ENCODE data around the gene RADIL. TPM values are rescaled to one million over a fixed set of nuclear protein-coding genes. Genes with fewer than 3 reads are reported as not detected.

RADIL gene, protein sequence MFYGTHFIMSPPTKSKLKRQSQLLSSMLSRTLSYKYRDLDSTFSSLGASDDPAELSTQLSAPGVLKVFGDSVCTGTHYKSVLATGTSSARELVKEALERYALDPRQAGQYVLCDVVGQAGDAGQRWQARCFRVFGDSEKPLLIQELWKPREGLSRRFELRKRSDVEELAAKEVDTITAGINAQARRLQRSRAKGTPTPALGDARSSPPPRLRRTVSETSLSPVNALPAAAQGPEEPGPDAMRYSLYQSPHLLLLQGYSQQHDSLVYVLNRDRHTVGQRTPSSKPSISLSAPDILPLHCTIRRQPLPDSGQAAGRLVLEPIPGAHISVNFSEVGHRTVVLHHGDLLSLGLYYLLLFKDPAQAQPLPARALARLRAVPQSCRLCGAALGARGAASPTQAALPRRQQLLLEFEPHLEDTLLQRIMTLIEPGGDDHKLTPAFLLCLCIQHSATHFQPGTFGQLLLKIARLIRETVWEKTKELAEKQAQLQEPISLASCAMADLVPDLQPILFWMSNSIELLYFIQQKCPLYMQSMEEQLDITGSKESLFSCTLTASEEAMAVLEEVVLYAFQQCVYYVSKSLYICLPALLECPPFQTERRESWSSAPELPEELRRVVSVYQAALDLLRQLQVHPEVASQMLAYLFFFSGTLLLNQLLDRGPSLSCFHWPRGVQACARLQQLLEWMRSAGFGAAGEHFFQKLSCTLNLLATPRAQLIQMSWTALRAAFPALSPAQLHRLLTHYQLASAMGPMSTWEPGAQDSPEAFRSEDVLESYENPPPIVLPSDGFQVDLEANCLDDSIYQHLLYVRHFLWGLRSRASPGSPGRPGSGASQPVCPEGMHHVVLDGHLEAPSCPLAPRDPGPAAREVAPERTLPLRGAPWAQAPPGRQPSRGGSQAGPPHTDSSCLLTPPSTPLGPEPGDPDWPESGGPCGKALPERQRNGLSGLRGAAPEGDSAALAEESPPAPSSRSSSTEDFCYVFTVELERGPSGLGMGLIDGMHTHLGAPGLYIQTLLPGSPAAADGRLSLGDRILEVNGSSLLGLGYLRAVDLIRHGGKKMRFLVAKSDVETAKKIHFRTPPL
- 4.9 TPM for total RNA-seq
- polyA plus RNA-seq: 8.0 TPM

DNA sequence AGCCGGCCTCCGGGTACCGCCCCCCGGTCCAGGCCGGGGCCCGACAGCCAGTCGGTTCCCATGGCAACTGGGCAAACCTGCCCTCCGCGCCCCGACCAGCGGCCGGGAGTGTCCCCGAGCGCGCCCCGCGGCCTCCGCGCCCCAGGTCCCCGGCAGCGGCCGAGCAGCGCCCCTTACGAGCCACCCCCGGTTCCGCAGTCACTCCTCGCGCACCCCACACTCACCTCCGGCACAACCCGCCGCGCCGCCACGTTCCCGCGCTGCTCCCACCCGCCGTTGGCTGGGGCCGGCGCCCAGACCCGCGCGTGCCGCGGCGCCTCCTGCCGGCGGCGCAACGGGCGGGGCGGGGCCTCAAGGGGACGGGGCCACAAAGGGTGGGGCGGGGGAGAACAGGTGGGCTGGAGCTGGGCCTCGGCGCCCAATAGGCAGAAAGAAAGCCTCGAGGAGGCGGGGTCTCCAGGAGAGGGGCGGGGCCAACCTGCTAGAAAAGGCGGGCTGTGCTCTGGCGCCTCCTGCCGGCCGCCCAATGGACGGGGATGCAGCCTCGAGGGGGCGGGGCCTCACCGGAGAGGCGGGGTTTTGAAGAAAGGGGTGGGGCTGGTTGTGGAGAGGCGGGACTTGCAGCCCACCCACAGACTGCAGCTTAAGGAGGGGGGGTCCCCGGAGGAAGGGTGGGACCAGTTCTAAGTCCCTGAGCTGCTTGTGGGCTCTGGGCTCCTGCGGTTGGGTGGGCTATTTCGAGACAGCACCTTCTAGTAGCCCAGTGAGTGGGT is at the start of gene RADIL:
Gene RADIL (minus strand): TSS at position 345 of the 773 bp plus-strand sequence. CDS start 5,577 bp downstream, outside the sequence.
- Histone ChIP-seq H3K36me3 (ENCODE audit: insufficient read depth) (no peaks in the 10 kb centered on the region), H3K27ac (ENCODE audit: low read depth) (peak within 1 kb of the TSS; percentile 81), H3K4me3 (ENCODE audit: low read depth, low read length) (peak within 1 kb of the TSS; percentile 62), H3K4me1 (ENCODE audit: insufficient read depth) (no peaks in the 10 kb centered on the region)
- DNase-seq (ENCODE audit: extremely low spot score): peak; percentile 58
- WGBS: 3% methylated on average over 72 of the region's 72 CpGs

DNA sequence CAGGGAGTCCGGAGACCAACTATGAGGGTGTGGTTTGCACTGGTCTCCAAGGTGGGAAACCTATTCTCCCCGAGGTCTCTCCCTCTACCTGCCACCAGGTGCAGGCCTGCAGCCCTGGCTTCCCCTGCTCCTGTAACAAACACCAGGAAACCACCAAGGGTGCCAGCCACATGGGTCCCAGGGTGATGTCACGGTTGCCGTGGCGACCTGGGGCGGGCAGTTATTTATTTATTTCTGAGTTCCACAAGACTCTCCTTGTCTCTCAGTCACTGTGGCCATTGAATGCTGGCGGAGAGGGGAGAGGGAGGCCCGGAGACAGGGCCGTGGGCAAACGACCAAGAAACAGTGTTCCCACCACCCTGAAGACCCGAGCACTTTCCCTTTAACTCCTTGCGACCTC is 48.4 kb upstream of the RADIL start:
- Histone ChIP-seq H3K27ac (ENCODE audit: low read depth) (no peak overlapping the region), H3K36me3 (ENCODE audit: insufficient read depth) (no peaks in the 10 kb centered on the region), H3K4me3 (ENCODE audit: low read depth, low read length) (no peak overlapping the region), H3K4me1 (ENCODE audit: insufficient read depth) (no peaks in the 10 kb centered on the region)
- WGBS: 47% methylated on average over 12 of the region's 12 CpGs
- DNase-seq (ENCODE audit: extremely low spot score): peak; percentile 1

DNA sequence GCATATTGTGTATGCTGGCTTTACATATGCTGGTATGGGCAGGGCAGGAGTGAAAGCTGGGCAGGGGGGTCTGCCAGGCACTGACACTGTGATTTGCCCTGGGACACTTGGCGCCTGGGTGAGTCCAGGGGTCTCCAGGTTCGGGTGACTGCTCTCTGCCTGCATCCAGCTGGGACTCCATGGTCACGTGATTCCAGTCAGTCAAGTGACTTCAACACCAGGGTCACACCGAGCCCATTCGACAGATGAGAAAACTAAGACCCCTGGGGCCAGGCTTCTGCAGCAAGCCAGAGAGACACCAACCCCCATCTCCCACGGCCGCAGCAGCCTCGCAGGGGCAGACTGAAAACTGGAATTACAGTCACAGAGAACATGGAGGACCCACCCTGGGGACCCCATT is 45.5 kb upstream of the RADIL start:
- DNase-seq (ENCODE audit: extremely low spot score): no peak
- no peak overlapping the region for H3K27ac ChIP-seq (ENCODE audit: low read depth)
- WGBS: 88% methylated on average over 8 of the region's 8 CpGs

DNA sequence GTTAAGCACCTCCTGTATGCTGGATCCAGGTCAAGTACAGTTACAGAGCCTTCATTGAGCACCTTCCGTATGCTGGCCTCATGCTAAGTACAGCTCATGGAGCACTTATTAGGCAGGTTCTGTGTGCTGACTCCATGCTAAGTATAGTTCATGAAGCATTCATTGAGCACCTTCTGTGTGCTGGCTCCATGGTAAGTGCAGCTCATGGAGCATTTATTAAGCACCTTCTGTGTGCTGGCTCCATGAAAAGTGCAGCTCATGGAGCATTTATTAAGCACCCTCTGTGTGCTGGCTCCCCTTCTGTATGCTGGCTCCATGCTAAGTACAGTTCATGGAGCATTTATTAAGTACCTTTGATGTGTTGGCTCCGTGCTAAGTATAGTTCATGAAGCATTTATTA is 44.9 kb upstream of the RADIL start:
- WGBS: 86% methylated on average over 2 of the region's 2 CpGs
- Histone ChIP-seq H3K27ac (ENCODE audit: low read depth) (no peak overlapping the region), H3K36me3 (ENCODE audit: insufficient read depth) (no peaks in the 10 kb centered on the region), H3K4me1 (ENCODE audit: insufficient read depth) (no peaks in the 10 kb centered on the region), H3K4me3 (ENCODE audit: low read depth, low read length) (no peak overlapping the region)
- no peak for DNase-seq (ENCODE audit: extremely low spot score)

More for the DNA sequence above, 45.5 kb upstream of the RADIL start:
- Histone ChIP-seq H3K4me1 (ENCODE audit: insufficient read depth) (no peaks in the 10 kb centered on the region), H3K4me3 (ENCODE audit: low read depth, low read length) (no peak overlapping the region), H3K36me3 (ENCODE audit: insufficient read depth) (no peaks in the 10 kb centered on the region)

DNA sequence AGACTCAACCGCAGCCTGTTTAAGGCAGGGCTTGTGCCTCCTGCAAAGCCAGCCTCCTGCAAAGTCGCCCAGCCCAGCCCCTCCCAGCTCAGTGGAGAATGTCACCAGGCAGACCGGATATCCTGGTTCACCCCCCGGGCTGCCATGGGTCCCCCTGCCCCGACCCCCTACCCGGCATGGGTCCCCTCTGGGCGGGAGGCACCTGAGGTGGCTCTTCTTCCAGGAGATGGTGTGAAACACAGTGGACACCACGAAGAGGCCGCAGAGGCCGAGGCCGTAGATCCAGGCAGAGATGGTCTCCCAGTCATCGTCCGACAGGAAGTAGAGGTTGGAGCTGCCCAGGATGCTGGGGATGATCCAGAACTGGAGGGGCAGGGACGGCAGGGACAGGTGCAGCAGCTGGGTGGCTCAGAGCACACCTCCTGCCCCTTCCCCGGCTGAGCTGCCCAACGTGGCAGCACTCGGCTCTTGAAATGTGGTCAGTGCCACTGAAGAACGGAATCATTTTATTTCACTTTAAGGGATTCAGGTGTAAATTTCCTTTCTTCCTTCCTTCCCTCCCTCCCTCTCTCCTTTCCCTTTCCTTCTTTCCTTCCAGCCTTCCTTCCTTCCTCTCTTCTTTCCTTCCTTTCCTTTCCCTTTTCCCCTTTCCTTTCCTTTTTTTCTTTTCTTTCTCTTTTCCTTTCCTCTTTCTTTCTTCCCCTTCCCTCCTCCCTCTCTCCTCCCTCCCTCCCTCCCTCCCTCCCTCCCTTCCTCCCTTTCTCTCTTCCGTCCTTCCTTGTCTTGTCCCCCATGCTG is 36.7 kb upstream of the RADIL start:
- Histone ChIP-seq H3K4me1 (ENCODE audit: insufficient read depth) (no peaks in the 10 kb centered on the region), H3K36me3 (ENCODE audit: insufficient read depth) (no peaks in the 10 kb centered on the region), H3K4me3 (ENCODE audit: low read depth, low read length) (no peak overlapping the region), H3K27ac (ENCODE audit: low read depth) (no peak overlapping the region)
- 79% methylated on average over 19 of the region's 19 CpGs for WGBS
- no peak for DNase-seq (ENCODE audit: extremely low spot score)

DNA sequence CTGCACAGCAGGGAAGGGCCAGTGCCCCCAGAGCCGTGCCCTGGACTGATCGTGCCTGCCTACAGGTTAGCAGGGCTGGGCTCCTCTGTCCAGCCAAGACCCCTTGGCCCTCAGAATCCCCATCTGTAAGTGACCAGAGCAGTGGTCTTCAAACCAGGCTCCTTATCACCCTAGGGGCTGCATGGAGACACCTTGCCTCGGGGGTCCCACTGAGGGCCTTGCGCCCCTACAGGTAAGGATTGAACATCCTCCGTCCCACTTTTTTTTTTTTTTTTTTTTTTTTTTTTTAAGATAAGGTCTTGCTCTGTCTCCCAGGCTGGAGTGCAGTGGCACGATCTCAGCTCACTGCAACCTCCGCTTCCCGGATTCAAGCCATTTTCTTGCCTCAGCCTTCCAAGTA is 32.6 kb upstream of the RADIL start:
- 64% methylated on average over 8 of the region's 8 CpGs for WGBS
- no peak for DNase-seq (ENCODE audit: extremely low spot score)

DNA sequence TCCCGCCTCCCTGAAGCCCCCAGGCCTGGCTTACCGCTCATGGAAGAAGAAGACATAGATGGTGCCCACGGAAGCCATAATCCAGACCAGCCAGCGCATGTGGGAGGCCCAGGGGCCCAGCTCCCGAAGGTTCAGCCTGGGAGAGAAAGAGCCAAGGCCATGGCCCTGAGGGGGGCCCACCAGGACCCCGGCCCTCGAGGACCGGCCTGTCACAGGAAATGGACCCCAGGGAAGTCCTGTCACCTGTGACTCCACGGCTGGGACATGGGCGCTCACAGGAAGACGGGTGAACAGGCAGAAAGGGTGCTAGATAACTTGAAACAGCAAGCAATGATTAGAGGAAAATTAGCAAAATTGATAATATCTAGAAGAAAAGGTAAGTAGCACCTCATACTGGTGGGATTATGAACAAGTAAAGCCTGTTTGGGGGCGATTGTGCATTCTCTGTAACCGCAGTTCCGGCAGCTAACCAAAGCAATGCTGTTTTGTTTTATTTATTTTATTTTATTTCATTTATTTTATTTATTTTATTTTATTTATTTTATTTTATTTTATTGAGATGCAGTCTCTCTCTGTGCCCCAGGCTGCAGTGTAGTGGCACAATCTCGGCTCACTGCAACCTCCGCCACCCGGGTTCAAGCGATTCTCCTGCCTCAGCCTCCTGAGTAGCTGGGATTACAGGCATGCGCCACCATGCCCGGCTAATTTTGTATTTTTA is 27.8 kb upstream of the RADIL start:
- Histone ChIP-seq H3K27ac (ENCODE audit: low read depth) (no peak overlapping the region), H3K4me3 (ENCODE audit: low read depth, low read length) (no peak overlapping the region), H3K4me1 (ENCODE audit: insufficient read depth) (no peaks in the 10 kb centered on the region), H3K36me3 (ENCODE audit: insufficient read depth) (no peaks in the 10 kb centered on the region)
- no peak for DNase-seq (ENCODE audit: extremely low spot score)
- 89% methylated on average over 20 of the region's 20 CpGs for WGBS

More for the DNA sequence above, 32.6 kb upstream of the RADIL start:
- Histone ChIP-seq H3K36me3 (ENCODE audit: insufficient read depth) (no peaks in the 10 kb centered on the region), H3K27ac (ENCODE audit: low read depth) (no peak overlapping the region), H3K4me3 (ENCODE audit: low read depth, low read length) (no peak overlapping the region), H3K4me1 (ENCODE audit: insufficient read depth) (no peaks in the 10 kb centered on the region)

DNA sequence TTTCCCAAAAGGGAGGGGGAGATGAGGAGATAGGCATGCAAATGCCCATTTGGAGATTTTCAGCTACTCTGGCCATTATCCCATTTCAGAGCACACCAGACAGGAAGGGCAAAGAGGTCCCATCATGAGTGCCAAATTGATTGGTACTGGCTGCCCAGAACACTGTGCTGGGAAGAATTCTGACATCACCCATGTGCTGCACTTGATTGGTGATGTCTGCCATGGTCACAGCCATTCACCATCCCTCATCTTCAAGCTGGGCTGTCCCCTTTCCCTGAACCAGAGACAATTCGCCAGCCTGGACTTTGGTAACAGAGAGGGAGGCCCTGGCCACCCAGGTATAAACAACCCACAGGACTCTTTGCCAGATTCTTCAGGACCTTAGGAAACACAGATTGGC is 23.2 kb upstream of the RADIL start:
- Histone ChIP-seq H3K27ac (ENCODE audit: low read depth) (no peak overlapping the region), H3K4me3 (ENCODE audit: low read depth, low read length) (no peak overlapping the region)
- WGBS: 88% methylated on average over 1 of the region's 1 CpG

DNA sequence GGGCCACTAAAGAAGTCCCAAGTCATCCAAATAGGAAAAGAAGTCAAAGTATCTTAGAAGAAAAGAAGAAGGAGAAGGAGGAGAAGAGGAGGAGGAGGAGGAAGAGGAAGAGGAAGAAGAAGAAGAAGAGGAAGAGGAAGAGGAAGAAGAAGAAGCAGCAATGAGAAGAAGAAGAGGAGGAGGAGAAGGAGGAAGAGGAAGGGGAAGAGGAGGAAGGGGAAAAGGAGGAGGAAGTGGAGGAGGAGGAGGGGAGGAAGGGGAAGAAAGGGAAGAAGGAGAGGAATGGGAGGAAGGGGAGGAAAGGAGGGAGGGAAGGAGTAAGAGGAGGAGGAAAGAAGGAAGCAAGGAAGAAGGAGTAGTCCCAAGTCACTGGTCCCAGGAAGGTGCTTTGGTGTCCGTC is 21.7 kb upstream of the RADIL start:
- DNase-seq (ENCODE audit: extremely low spot score): no peak
- 56% methylated on average over 1 of the region's 1 CpG for WGBS

More for the DNA sequence above, 23.2 kb upstream of the RADIL start:
- Histone ChIP-seq H3K4me1 (ENCODE audit: insufficient read depth) (no peaks in the 10 kb centered on the region), H3K36me3 (ENCODE audit: insufficient read depth) (no peaks in the 10 kb centered on the region)
- DNase-seq (ENCODE audit: extremely low spot score): no peak

DNA sequence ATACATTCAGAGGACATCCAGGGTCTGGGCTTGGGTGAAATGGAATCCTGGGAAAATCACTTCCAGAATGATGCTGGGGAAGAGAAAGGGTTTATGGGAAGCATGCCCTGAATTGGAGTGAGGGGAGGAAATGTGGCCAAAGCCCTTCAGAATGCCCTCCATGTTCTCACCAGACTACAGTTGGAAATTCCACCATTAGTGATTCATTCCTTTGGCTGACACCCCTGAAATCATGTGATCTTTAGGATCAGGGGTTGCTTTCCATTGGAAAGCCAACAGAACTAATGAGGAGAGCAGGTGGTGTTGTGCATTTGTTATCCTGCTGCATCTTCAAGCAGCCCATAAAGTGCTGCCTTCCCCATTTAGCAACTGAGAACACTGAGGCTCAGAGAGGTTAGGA is 20.8 kb upstream of the RADIL start:
- Histone ChIP-seq H3K27ac (ENCODE audit: low read depth) (no peak overlapping the region), H3K4me1 (ENCODE audit: insufficient read depth) (no peaks in the 10 kb centered on the region)
- no peak for DNase-seq (ENCODE audit: extremely low spot score)

More for the DNA sequence above, 21.7 kb upstream of the RADIL start:
- no peaks in the 10 kb centered on the region for H3K4me1 ChIP-seq (ENCODE audit: insufficient read depth)
- no peak overlapping the region for H3K27ac ChIP-seq (ENCODE audit: low read depth)
- H3K4me3 ChIP-seq (ENCODE audit: low read depth, low read length): no peak overlapping the region
- H3K36me3 ChIP-seq (ENCODE audit: insufficient read depth): no peaks in the 10 kb centered on the region

DNA sequence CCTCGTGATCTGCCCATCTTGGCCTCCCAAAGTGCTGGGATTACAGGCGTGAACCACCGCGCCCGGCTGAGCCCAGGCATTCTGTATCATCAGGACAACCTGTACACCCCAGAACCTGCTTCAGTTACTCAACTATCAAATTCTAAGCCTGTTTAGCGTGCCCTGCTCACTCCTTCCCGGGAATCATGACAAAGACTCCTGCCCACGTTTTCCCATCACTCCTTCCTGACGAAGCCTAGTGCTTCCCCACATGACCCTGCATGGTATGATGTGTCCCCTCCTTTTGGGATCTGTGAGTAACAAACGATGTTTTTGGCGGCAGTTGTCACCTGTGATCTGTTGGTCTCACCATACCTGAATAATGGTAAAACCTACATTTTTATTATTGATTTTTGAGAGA is 12.2 kb upstream of the RADIL start:
- H3K4me3 ChIP-seq (ENCODE audit: low read depth, low read length): no peak overlapping the region
- no peaks in the 10 kb centered on the region for H3K36me3 ChIP-seq (ENCODE audit: insufficient read depth)
- WGBS: 86% methylated on average over 11 of the region's 11 CpGs
- H3K4me1 ChIP-seq (ENCODE audit: insufficient read depth): no peaks in the 10 kb centered on the region
- DNase-seq (ENCODE audit: extremely low spot score): no peak
- H3K27ac ChIP-seq (ENCODE audit: low read depth): no peak overlapping the region

More for the DNA sequence above, 20.8 kb upstream of the RADIL start:
- Histone ChIP-seq H3K36me3 (ENCODE audit: insufficient read depth) (no peaks in the 10 kb centered on the region), H3K4me3 (ENCODE audit: low read depth, low read length) (no peak overlapping the region)

DNA sequence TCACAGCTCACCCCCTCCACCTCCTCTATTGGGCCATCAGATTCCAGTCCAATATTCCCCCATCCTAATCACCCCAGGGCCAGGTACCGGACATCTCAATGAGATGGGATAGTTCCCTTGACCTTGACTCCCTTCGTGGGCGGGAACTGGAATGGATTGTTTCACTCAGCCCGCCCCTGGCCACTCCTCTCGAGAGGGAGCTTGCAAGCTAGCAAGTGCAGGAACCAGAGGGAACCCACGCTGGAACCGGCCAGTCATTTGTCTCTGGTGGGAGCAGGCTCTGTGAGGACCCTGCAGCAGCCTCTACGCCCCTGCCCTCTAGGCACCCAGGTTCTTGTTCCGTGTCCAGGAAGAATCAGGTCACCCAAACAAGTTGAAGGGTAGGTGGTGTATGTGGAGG is 11.0 kb upstream of the RADIL start:
- no peak for DNase-seq (ENCODE audit: extremely low spot score)
- H3K36me3 ChIP-seq (ENCODE audit: insufficient read depth): no peaks in the 10 kb centered on the region
- 84% methylated on average over 9 of the region's 9 CpGs for WGBS
- H3K4me1 ChIP-seq (ENCODE audit: insufficient read depth): no peaks in the 10 kb centered on the region
- H3K27ac ChIP-seq (ENCODE audit: low read depth): no peak overlapping the region
- H3K4me3 ChIP-seq (ENCODE audit: low read depth, low read length): no peak overlapping the region

Data from urinary bladder (tissue), 4 donors.